Hepatic stellate cell (primary cell): ENCODE data around the gene KDM5B.
A peak's percentile ranks its signal among the peaks of the same experiment; 100 is the strongest.
"Not testable (repeated sequence)": the region's sequence is repeated elsewhere in the genome, so short reads cannot be mapped to it uniquely, and the experiment has no call there.

ENCODE experiments used
- DNase-seq: peaks from one replicate; pipeline ENCODE4 v3.0.0; 2011; ENCODE audit warnings: low spot score

The KDM5B gene

GRCh38 chr1:202791077-202791747 is 17.0 kb downstream of the KDM5B start:
- no peak for DNase-seq

- DNase-seq: no peak
Observed at GRCh38 chr1:202788800-202789199, 19.4 kb downstream of the KDM5B start.

GRCh38 chr1:202786804-202787203 is 21.4 kb downstream of the KDM5B start:
- no peak for DNase-seq

GRCh38 chr1:202781180-202781579 is 27.0 kb downstream of the KDM5B start:
- DNase-seq: no peak

GRCh38 chr1:202770135-202770534 is 38.1 kb downstream of the KDM5B start:
- no peak for DNase-seq

- DNase-seq: peak; percentile 9
Observed at GRCh38 chr1:202765721-202766120, 42.5 kb downstream of the KDM5B start.

- no peak for DNase-seq
Observed at GRCh38 chr1:202762019-202762418, 46.2 kb downstream of the KDM5B start.

- DNase-seq: no peak
Observed at GRCh38 chr1:202760589-202760988, 47.6 kb downstream of the KDM5B start.

GRCh38 chr1:202756391-202756790 is 51.8 kb downstream of the KDM5B start:
- no peak for DNase-seq

- no peak for DNase-seq
Observed at GRCh38 chr1:202754293-202754692, 53.9 kb downstream of the KDM5B start.

- no peak for DNase-seq
Observed at GRCh38 chr1:202752774-202753173, 55.4 kb downstream of the KDM5B start.

- no peak for DNase-seq
Observed at GRCh38 chr1:202750761-202751160, 57.5 kb downstream of the KDM5B start.

- DNase-seq: no peak
Observed at GRCh38 chr1:202750024-202750423, 58.2 kb downstream of the KDM5B start.

GRCh38 chr1:202745323-202745888 is 62.8 kb downstream of the KDM5B start:
- no peak for DNase-seq

- DNase-seq: not testable (repeated sequence)
Observed at GRCh38 chr1:202744770-202745169, 63.5 kb downstream of the KDM5B start.

GRCh38 chr1:202742496-202742895 is 65.7 kb downstream of the KDM5B start:
- DNase-seq: no peak

- DNase-seq: no peak
Observed at GRCh38 chr1:202733251-202733650, 75.0 kb downstream of the KDM5B start.

GRCh38 chr1:202728951-202729350 is 79.3 kb downstream of the KDM5B start:
- DNase-seq: no peak

- no peak for DNase-seq
Observed at GRCh38 chr1:202725526-202725925, 82.7 kb downstream of the KDM5B start.

GRCh38 chr1:202723708-202724107 is 84.5 kb downstream of the KDM5B start:
- no peak for DNase-seq

- DNase-seq: not testable (repeated sequence)
Observed at GRCh38 chr1:202723046-202723445, 85.2 kb downstream of the KDM5B start.

- no peak for DNase-seq
Observed at GRCh38 chr1:202716654-202717053, 91.6 kb downstream of the KDM5B start.

GRCh38 chr1:202714202-202714601 is 94.0 kb downstream of the KDM5B start:
- not testable (repeated sequence) for DNase-seq

GRCh38 chr1:202713110-202713509 is 95.1 kb downstream of the KDM5B start:
- DNase-seq: no peak
